NCI-H1048 (cell line): Measurements from ENCODE around the gene BARX2.
A peak's percentile ranks its signal among the peaks of the same experiment; 100 is the strongest.
"Not testable (repeated sequence)": the region's sequence is repeated elsewhere in the genome, so short reads cannot be mapped to it uniquely, and the experiment has no call there.

Experiments
- DNase-seq: peaks from one replicate; lab custom pipeline; 2025; lab: John Stamatoyannopoulos, UW

The BARX2 gene, protein sequence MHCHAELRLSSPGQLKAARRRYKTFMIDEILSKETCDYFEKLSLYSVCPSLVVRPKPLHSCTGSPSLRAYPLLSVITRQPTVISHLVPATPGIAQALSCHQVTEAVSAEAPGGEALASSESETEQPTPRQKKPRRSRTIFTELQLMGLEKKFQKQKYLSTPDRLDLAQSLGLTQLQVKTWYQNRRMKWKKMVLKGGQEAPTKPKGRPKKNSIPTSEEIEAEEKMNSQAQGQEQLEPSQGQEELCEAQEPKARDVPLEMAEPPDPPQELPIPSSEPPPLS

DNA sequence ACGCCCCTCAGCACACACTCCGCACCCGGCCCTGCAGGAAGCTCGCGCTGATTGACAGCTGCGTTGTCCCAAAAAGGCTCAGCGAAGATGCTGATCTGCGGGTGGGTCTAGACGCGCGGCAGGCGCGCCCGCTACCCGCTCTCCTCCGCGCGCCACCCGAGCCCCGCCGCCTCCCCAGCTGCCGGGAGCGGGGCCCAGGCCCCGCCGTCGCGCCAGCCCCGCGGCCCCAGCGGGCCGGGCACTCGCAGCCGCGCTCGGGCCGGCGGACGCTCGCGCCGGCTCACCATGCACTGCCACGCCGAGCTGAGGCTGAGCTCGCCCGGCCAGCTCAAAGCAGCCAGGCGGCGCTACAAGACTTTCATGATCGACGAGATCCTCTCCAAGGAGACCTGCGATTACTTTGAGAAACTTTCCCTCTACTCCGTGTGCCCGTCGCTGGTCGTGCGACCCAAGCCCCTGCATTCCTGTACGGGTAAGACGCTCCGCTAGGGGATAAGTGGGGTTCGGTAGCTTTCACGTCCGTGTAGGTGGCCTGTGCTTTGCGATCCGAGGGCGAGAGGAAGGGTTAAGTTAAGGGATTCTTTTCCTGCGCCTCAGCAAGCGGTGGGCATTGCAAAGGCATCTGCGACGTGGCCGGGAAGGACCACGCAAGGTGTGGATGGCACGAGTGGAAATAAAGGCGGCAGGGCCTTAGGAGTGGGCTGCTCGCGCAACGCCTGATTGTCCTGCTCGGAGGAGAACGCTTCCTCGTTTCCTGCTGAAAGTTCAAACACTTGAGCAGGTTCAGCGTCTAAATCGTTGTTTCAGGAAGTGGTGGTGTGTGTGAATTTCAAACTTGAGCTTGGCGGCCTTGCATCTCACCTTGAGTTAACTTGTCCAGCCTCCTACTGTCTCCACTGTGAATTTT is at the start of gene BARX2:
TSS of gene BARX2 (plus strand) at position 98 of the 907 bp plus-strand sequence. CDS start at position 286, 188 bp downstream.
- no peak for DNase-seq

DNA sequence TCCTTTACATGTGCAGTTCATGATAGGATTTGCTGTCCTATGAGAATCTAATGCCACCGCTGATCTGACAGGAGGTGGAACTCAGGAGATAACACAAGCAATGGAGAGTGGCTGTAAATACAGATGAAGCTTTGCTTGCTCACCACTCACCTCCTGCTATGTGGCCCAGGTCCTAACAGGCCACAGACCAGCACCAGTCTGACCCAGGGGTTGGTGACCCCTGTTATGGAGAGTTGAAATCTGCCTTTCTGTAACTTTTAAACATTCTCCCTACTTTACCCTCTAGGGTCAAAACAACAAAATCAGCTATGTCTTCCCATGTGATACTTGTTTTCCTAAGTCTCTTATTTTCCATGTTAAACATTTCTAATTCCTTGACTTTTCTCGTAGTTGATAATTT is 48.7 kb upstream of the BARX2 start:
- no peak for DNase-seq

DNA sequence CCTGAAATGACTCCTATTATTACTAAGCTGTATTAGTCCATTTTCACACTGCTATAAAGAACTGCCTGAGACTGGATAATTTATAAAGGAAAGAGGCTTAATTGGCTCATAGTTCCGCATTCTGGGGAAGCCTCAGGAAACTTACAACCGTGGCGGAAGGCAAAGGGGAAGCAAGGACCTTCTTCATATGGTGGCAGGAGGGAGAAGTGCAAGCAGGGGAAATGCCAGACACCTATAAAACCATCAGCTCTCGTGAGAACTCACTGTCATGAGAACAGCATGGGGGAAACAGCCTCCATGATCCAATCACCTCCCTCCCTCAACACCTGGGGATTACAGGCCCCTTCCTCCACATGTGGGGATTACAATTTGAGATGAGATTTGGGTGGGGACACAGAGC is 47.9 kb upstream of the BARX2 start:
- not testable (repeated sequence) for DNase-seq

DNA sequence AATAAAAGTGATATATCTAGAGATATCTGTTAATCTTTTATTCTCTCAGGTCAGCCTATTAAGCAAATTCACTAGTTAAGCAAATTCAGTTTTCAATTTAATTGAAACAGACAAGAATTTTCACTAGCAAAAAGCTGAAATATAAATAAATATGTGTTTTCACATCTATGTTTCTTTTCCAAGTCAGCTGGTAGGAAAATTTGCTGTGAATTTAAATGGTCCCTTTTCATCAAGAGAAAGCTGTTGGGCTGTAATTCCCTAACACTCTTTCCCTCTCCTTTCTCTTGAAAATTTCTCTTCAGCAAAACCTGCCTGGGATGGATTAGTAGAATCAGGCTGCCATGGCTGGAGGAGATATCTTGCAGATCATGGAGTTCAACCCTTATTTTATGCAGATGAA is 46.9 kb upstream of the BARX2 start:
- DNase-seq, result no peak

GRCh38 chr11:129331217-129331616 is 44.4 kb upstream of the BARX2 start:
- no peak for DNase-seq

- peak; percentile 55 for DNase-seq
Measured at GRCh38 chr11:129331871-129332274, 43.8 kb upstream of the BARX2 start.

DNA sequence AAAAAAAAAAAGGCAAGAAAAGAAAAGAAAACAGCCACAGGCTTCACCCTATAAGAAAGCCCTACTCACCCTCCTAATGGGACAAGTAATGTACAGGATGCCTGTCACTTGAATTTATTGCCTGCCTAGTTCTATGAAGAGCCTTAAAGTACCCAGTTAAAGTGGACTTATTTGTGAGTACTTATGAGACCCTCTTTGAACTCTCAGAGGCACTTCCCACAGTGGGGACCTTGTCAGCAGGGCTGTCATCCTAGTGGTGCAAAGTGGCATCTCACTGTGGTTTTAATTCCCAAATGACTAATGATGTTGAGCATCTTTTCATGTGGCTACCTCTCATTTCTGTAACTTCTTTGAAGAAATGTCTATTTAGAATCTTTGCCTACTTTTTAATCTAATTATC is 41.8 kb upstream of the BARX2 start:
- DNase-seq, result no peak

GRCh38 chr11:129344301-129344940 is 31.2 kb upstream of the BARX2 start:
- not testable (repeated sequence) for DNase-seq

- DNase-seq, result no peak
Measured at GRCh38 chr11:129346916-129347315, 28.7 kb upstream of the BARX2 start.

GRCh38 chr11:129348813-129349212 is 26.8 kb upstream of the BARX2 start:
- no peak for DNase-seq

DNA sequence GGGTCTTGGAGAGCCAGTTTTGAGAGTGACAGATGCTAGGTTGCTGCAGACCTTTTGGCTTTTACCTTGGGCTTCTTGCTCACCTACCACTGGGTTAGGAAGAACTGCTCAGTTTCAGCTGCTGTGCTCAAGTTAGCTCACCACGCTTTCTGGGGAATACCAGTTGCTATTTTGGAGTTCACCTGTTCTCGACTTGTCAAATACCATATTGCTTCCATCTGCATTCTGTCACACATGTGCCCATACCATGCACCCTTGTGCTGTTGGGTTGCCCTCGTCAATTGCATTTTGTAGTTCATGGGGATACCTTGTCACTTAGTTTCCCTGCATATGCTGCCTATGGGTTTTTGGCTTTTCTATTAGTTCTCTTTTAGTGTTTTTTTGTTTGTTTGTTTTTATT is 23.0 kb upstream of the BARX2 start:
- DNase-seq, result no peak

DNA sequence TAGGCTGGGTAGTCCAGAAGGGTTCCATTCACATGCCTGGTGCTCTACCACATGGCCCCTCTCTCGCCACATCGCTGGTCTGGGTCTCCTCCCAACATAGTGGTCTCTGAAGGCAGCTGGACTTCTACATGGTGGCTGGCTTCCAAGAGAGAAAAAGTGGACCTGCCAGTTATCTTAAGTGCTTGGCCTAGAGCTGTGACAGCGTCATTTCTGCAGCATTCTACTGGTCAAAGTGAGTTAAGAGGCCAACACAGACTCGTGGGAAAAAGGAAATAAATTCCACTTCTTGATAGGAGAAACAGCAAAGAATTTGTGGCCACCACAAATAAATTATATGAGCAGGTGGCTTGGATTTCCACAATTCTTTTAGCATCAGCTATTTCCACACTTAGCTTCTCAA is 21.0 kb upstream of the BARX2 start:
- DNase-seq, result no peak

DNA sequence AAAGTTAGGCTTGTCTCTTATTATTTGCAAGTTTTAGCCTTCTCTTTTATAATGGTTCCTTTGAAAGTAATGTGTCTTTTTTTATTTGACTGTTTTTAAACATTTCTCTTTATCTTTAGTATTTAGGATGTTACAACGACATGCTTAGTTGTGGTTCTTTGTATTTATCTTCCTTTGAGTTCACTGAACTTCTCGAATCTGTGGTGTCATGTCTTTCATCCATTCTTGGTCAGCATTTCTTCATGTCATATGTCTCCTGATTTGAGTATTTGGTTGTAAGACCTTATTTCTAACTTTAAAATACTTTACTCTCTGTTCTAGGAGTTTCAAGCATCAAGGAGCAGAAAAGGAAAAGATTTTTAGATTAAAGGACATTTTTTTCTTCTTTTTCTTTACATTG is 15.9 kb upstream of the BARX2 start:
- DNase-seq, result no peak

DNA sequence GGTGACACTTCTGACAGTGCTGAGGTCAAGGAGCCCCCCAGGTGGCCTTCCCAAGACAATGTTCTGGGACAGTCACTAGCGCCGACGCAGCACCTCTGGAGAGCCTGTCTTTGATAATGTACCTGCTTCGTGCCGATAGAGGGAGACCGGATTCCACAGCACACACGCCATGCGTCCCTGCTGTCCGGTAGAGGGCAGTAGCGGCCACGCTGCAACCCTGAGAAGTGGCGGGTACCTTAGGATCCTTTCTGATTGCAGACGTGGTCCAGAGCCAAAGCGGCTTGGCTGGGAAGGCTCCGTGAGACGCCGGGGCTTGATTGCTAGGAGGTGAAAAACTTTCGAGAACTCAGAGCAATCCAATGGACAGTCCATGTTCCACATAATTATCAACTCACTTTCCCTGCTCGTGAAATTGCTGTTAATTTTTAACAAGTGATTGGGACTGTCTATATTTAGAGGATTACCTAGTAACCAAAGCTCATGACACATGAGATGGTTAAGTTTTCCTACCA is 11.4 kb upstream of the BARX2 start:
- DNase-seq, result peak; percentile 62

- DNase-seq, result no peak
Measured at GRCh38 chr11:129365816-129366215, 9.8 kb upstream of the BARX2 start.

DNA sequence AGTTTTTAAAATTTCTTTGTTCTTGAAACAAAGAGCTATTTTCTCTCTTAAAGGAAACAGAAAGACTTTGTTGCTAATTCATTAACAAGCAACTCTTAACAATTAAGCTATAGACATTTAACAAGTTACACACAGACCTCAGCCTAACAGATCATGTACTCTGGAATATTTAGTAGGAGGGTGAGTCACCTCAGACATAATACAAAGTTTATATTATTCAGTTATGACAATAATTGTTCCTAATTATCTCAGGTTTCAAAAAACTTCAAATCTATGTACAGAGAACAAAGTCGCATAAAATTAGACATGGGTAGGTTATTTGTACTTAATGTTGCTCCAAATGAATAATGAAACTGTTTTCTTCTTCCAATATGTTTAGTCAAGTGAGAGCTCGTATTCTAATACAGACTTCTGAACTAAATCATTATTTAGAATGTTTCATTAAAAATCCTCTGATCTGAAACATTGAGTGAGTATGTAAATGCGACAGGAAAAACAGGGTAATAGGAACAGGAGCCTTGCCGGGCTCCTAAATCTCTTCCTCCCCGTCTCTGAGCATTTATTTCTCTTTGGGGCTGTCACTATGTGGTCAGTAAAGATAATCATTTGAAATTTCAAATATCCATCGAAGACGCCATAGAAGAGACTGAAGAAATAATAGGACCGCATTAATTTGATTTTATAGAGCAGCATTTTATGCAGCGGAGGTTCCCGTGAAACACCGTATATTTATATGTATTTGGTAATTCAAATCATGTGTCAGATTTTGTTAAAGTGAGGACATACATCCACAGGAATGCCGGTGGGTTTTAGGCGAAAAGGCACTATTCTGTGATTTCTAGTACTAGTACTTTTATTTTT is 8.7 kb upstream of the BARX2 start:
- DNase-seq, result no peak

- no peak for DNase-seq
Measured at GRCh38 chr11:129368889-129369672, 6.6 kb upstream of the BARX2 start.

GRCh38 chr11:129370715-129371114 is 4.9 kb upstream of the BARX2 start:
- no peak for DNase-seq

GRCh38 chr11:129372609-129373488 is 2.8 kb upstream of the BARX2 start:
- no peak for DNase-seq

DNA sequence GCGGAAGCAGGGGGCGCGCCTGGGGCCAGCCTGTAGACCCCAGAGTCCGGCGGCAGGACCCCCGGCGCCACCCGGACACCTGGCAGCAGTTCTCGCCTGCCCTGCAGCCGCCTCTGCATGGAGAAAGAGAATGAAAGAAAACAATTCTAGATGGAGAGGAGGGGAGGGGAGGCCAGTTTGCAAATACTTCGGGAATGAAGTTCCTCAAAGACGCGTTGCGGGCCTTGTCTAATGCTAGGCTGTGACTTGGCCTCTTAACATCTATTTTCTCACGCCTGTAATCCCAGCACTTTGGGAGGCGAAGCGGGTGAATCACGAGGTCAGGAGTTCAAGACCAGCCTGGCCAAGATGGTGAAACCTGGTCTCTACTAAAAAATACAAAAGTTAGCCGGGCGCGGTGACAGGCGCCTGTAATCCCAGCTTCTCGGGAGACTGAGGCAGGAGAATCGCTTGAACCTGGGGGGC is 2.1 kb upstream of the BARX2 start:
- DNase-seq, result no peak
